ENCODE data around the gene C4BPA.

DNA sequence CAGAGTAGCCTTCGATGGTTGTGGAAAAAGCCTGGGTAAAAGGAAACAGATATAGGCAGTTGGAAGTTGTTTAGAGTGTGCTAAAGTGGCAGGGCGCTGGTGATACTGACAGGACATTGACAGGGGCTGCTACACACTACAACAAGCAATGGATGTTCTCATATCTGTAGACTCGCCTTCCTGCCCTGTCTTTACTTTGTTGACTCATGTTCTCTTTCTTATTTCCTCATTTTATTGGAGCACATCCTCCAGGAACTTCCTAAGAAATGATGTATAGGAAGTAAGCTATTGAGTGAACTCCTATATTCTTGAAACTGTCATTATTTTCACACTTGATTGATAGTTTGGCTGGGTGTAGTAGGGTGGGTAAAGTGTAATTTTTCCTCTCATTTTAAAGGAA, 51.0 kb downstream of the C4BPA start:
- TF ChIP-seq, protein P1, sequence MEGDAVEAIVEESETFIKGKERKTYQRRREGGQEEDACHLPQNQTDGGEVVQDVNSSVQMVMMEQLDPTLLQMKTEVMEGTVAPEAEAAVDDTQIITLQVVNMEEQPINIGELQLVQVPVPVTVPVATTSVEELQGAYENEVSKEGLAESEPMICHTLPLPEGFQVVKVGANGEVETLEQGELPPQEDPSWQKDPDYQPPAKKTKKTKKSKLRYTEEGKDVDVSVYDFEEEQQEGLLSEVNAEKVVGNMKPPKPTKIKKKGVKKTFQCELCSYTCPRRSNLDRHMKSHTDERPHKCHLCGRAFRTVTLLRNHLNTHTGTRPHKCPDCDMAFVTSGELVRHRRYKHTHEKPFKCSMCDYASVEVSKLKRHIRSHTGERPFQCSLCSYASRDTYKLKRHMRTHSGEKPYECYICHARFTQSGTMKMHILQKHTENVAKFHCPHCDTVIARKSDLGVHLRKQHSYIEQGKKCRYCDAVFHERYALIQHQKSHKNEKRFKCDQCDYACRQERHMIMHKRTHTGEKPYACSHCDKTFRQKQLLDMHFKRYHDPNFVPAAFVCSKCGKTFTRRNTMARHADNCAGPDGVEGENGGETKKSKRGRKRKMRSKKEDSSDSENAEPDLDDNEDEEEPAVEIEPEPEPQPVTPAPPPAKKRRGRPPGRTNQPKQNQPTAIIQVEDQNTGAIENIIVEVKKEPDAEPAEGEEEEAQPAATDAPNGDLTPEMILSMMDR (IDR thresholded peaks at IDR 0.05; ENCODE audit: low read depth, low read length, missing input control): no peak
- TF ChIP-seq TAF1 (conservative IDR thresholded peaks at IDR 0.05): no peak
- TF ChIP-seq, protein P2, sequence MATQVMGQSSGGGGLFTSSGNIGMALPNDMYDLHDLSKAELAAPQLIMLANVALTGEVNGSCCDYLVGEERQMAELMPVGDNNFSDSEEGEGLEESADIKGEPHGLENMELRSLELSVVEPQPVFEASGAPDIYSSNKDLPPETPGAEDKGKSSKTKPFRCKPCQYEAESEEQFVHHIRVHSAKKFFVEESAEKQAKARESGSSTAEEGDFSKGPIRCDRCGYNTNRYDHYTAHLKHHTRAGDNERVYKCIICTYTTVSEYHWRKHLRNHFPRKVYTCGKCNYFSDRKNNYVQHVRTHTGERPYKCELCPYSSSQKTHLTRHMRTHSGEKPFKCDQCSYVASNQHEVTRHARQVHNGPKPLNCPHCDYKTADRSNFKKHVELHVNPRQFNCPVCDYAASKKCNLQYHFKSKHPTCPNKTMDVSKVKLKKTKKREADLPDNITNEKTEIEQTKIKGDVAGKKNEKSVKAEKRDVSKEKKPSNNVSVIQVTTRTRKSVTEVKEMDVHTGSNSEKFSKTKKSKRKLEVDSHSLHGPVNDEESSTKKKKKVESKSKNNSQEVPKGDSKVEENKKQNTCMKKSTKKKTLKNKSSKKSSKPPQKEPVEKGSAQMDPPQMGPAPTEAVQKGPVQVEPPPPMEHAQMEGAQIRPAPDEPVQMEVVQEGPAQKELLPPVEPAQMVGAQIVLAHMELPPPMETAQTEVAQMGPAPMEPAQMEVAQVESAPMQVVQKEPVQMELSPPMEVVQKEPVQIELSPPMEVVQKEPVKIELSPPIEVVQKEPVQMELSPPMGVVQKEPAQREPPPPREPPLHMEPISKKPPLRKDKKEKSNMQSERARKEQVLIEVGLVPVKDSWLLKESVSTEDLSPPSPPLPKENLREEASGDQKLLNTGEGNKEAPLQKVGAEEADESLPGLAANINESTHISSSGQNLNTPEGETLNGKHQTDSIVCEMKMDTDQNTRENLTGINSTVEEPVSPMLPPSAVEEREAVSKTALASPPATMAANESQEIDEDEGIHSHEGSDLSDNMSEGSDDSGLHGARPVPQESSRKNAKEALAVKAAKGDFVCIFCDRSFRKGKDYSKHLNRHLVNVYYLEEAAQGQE (IDR thresholded peaks at IDR 0.05): no peak
- TF ChIP-seq JUND (IDR thresholded peaks at IDR 0.05): no peak
- TF ChIP-seq SP1 (IDR thresholded peaks at IDR 0.05): no peak
- no peak for TF ChIP-seq EGR1 (IDR thresholded peaks at IDR 0.05; ENCODE audit: low read depth in 2 of 2)
- TF ChIP-seq RAD21 (IDR thresholded peaks at IDR 0.05): peak in 1 of 2 donors; percentile 5
- no peak for TF ChIP-seq FOXA1 (IDR thresholded peaks at IDR 0.05)
- TF ChIP-seq, protein P3, sequence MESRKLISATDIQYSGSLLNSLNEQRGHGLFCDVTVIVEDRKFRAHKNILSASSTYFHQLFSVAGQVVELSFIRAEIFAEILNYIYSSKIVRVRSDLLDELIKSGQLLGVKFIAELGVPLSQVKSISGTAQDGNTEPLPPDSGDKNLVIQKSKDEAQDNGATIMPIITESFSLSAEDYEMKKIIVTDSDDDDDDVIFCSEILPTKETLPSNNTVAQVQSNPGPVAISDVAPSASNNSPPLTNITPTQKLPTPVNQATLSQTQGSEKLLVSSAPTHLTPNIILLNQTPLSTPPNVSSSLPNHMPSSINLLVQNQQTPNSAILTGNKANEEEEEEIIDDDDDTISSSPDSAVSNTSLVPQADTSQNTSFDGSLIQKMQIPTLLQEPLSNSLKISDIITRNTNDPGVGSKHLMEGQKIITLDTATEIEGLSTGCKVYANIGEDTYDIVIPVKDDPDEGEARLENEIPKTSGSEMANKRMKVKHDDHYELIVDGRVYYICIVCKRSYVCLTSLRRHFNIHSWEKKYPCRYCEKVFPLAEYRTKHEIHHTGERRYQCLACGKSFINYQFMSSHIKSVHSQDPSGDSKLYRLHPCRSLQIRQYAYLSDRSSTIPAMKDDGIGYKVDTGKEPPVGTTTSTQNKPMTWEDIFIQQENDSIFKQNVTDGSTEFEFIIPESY (IDR thresholded peaks at IDR 0.05): no peak

All from liver (tissue), 3 donors.